SK-N-SH (cell line): ENCODE measurements around the gene TTC16. TPM values are rescaled to one million over a fixed set of nuclear protein-coding genes. Genes with fewer than 3 reads are reported as not detected.

Source experiments
- CTCF ChIA-PET: fragments of 300-600, 350-600 bp; formaldehyde crosslinking; extraction: SDS; loops from one replicate; lab custom pipeline; 2021; lab: Yijun Ruan, JAX
- POLR2A ChIA-PET: fragments of 350-600 bp; sonication (Branson Sonifier 250); formaldehyde crosslinking; extraction: SDS; loops from one replicate; lab custom pipeline; 2020; ENCODE audit warnings: antibody characterized with exemption, inconsistent platforms; lab: Yijun Ruan, JAX
- DNase-seq: peaks from one replicate; pipeline ENCODE4 v3.0.0; 2012
- H2AFZ ChIP-seq: fragments of 200-600 bp; sonication (generic); 2 replicates; pipeline ENCODE4 v1.8.1; 2016; ENCODE audit warnings: antibody characterized with exemption, mild to moderate bottlenecking, low read depth
- H3F3A ChIP-seq: fragments of 200-600 bp; sonication (generic); replicated peaks from 2 replicates; pipeline ENCODE3; 2016; ENCODE audit warnings: antibody characterized with exemption, mild to moderate bottlenecking; ENCODE audit not compliant: insufficient read depth
- H3K27ac ChIP-seq, 2 experiments: fragments of 200-500 bp in 1 of 2; fragments of 200-600 bp in 1 of 2; sonication (Bioruptor generic) in 1 of 2; sonication (generic), shearing (Covaris generic) in 1 of 2; 2 replicates each; pipeline versions ENCODE4 v1.5.1 to v1.6.1; 2014 to 2016; ENCODE audit warnings: low read depth in 2 of 2, inconsistent platforms in 1 of 2, low read length in 1 of 2, mild to moderate bottlenecking in 1 of 2, mixed read lengths in 1 of 2
- H3K27me3 ChIP-seq: fragments of 200-600 bp; sonication (generic), shearing (Covaris generic); 2 replicates; pipeline ENCODE4 v1.6.1; 2016; ENCODE audit warnings: mixed run types; ENCODE audit not compliant: insufficient read depth
- H3K36me3 ChIP-seq, 2 experiments: fragments of 200-500 bp in 1 of 2; fragments of 200-600 bp in 1 of 2; sonication (Bioruptor generic) in 1 of 2; sonication (generic) in 1 of 2; replicated peaks in 1 of 2; 2 replicates each; pipeline versions ENCODE3 to v1.5.1; 2014 to 2016; ENCODE audit warnings: low read length in 1 of 2, mild to moderate bottlenecking in 1 of 2; ENCODE audit not compliant: insufficient read depth in 2 of 2, control insufficient read depth in 1 of 2
- H3K4me1 ChIP-seq, 2 experiments: fragments of 200-500 bp in 1 of 2; fragments of 200-600 bp in 1 of 2; sonication (Bioruptor generic) in 1 of 2; sonication (generic), shearing (Covaris generic) in 1 of 2; 2 replicates each; pipeline versions ENCODE4 v1.5.1 to v1.6.1; 2014 to 2016; ENCODE audit warnings: low read depth in 1 of 2, low read length in 1 of 2, mixed run types in 1 of 2; ENCODE audit not compliant: insufficient read depth in 2 of 2, control insufficient read depth in 1 of 2
- H3K4me2 ChIP-seq: fragments of 200-600 bp; sonication (generic), shearing (Covaris generic); 2 replicates; pipeline ENCODE4 v1.6.1; 2017; ENCODE audit warnings: mixed run types
- H3K4me3 ChIP-seq, 2 experiments: fragments of 200-500 bp in 1 of 2; fragments of 200-600 bp in 1 of 2; sonication (Bioruptor generic) in 1 of 2; sonication (generic), shearing (Covaris generic) in 1 of 2; 2 replicates each; pipeline versions ENCODE4 v1.5.1 to v1.8.1; 2014 to 2016; ENCODE audit warnings: low read depth in 2 of 2, inconsistent platforms in 1 of 2, low read length in 1 of 2, mild to moderate bottlenecking in 1 of 2, mixed read lengths in 1 of 2, moderate library complexity in 1 of 2
- H3K79me2 ChIP-seq: fragments of 200-600 bp; sonication (generic); 2 replicates; pipeline ENCODE4 v1.8.1; 2017; ENCODE audit warnings: mild to moderate bottlenecking; ENCODE audit not compliant: insufficient read depth
- H3K9ac ChIP-seq: fragments of 200-600 bp; sonication (generic); 2 replicates; pipeline ENCODE4 v1.6.1; 2017; ENCODE audit warnings: mixed run types
- H3K9me2 ChIP-seq: fragments of 200-600 bp; sonication (generic); 2 replicates; pipeline ENCODE4 v1.6.1; 2017; ENCODE audit warnings: mixed run types
- H3K9me3 ChIP-seq: fragments of 200-600 bp; sonication (generic); 2 replicates; pipeline ENCODE4 v1.6.1; 2017; ENCODE audit warnings: mixed run types, mild to moderate bottlenecking, moderate library complexity
- H4K20me1 ChIP-seq: fragments of 200-600 bp; sonication (generic); 2 replicates; pipeline ENCODE4 v1.6.1; 2017; ENCODE audit warnings: mild to moderate bottlenecking, mixed run types; ENCODE audit not compliant: insufficient read depth
- CHD2 ChIP-seq: fragments of 150-350 bp; IDR thresholded peaks from 2 replicates; pipeline ENCODE4 v1.6.1; 2018; ENCODE audit warnings: low read length; ENCODE audit not compliant: partially characterized antibody
- ELF1 ChIP-seq: IDR thresholded peaks from 2 replicates; pipeline ENCODE4 v1.4.0; 2012
- EP300 ChIP-seq, 2 experiments: IDR thresholded peaks; 2 replicates each; pipeline versions ENCODE4 v1.4.0 to v1.6.1; 2012; ENCODE audit warnings: borderline replicate concordance in 1 of 2, low read depth in 1 of 2, low read length in 1 of 2
- EZH2phosphoT487 ChIP-seq: fragments of 200-600 bp; sonication (generic); IDR thresholded peaks from 2 replicates; pipeline ENCODE4 v1.6.1; 2017; ENCODE audit warnings: low read depth, mixed run types, mild to moderate bottlenecking, antibody characterized with exemption, moderate library complexity, borderline replicate concordance
- FOXM1 ChIP-seq: IDR thresholded peaks from 2 replicates; pipeline ENCODE4 v1.4.0; 2012; ENCODE audit warnings: low read depth, mild to moderate bottlenecking
- MAX ChIP-seq: IDR thresholded peaks from 2 replicates; pipeline ENCODE4 v1.4.0; 2012; ENCODE audit warnings: low read depth
- MEF2A ChIP-seq: IDR thresholded peaks from 2 replicates; pipeline ENCODE4 v1.4.0; 2012; ENCODE audit warnings: low read depth, borderline replicate concordance
- POLR2AphosphoS5 ChIP-seq: IDR thresholded peaks from 2 replicates; pipeline ENCODE4 v1.6.1; 2012; ENCODE audit warnings: low read depth, low read length
- RFX5 ChIP-seq: IDR thresholded peaks from 2 replicates; pipeline ENCODE4 v1.6.1; 2012; ENCODE audit warnings: mild to moderate bottlenecking, improper control_type of control experiment, low read length
- RXRA ChIP-seq: IDR thresholded peaks from 2 replicates; pipeline ENCODE4 v1.4.0; 2012; ENCODE audit warnings: low read depth, mild to moderate bottlenecking, borderline replicate concordance
- SMC3 ChIP-seq: IDR thresholded peaks from 2 replicates; pipeline ENCODE4 v1.6.1; 2012; ENCODE audit warnings: low read depth, low read length, improper control_type of control experiment
- TAF1 ChIP-seq: IDR thresholded peaks from 2 replicates; pipeline ENCODE4 v1.6.1; 2012; ENCODE audit warnings: low read depth, mild to moderate bottlenecking, low read length, moderate library complexity, borderline replicate concordance
- TEAD4 ChIP-seq: IDR thresholded peaks from 2 replicates; pipeline ENCODE4 v1.4.0; 2012; ENCODE audit warnings: mild to moderate bottlenecking, borderline replicate concordance; ENCODE audit not compliant: insufficient read depth
- WGBS: methylation state at CpG from one replicate; pipeline ENCODE4 v1.1.6; 2017; ENCODE audit warnings: low lambda C conversion rate; 5-methylcytosine and 5-hydroxymethylcytosine counted together
- polyA plus RNA-seq, 3 experiments: library from polyadenylated mRNA; depleted of rRNA; stranded (reverse); fragments of >200 nt; gene quantifications; 2 replicates each; pipeline ENCODE4 v1.2.3, GENCODE V29; 2012
- TF ChIP-seq, protein P1 (sequence below): fragments of 150-350 bp; IDR thresholded peaks from 2 replicates; pipeline ENCODE4 v1.6.1; 2016; ENCODE audit warnings: mild to moderate bottlenecking, low read depth, low read length
- TF ChIP-seq, protein P2 (sequence below): IDR thresholded peaks from 2 replicates; pipeline ENCODE4 v1.6.1; 2012; ENCODE audit warnings: mild to moderate bottlenecking, low read depth, low read length, moderate library complexity

The TTC16 gene
- polyA plus RNA-seq, 1 of the 3 experiments (the other 2 are of a cell fraction) = 0.05 TPM

DNA sequence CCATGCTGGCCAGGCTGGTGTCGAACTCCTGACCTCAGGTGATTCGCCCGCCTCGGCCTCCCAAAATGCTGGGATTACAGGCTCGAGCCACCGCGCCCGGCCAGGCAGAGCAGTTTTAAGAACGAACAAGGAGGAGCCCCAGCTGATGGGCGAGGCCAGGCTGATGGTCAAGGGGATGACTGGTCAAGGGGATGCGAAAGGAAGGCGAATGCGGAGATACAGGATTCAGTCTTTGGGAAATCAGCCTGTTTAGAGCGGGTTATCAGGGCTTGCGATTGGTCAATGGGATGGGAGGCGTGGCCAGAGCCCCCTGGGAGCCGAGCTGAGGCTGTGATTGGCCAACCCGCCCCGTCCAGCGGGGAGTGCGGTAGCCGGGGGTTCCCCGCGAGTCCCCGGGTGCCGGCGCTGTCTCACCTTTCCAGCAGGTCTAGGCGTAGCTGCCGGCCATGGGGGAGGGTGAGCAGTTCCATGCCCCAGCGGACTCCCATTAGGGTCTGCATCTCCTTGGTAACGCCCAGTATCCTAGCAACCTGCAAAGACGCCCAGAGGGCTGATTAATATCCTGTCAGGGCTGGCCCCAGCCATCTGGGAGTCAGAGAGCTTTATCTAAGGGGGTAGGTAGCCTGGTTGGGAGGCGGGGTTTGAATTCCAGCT is 26.7 kb downstream of the TTC16 start:
- no peak overlapping the region for H2AFZ ChIP-seq
- no peak overlapping the region for H3K4me2 ChIP-seq
- no peak overlapping the region for H3K27ac ChIP-seq
- 79% methylated on average over 25 of the region's 33 CpGs for WGBS
- no peaks in the 10 kb centered on the region for H3K36me3 ChIP-seq
- H3K9me3 ChIP-seq = no peaks in the 10 kb centered on the region
- H3K9me2 ChIP-seq = no peaks in the 10 kb centered on the region
- H3K79me2 ChIP-seq = no peaks in the 10 kb centered on the region
- DNase-seq = peak; percentile 81
- H3K4me3 ChIP-seq = no peak overlapping the region
- TF ChIP-seq EP300 (IDR thresholded peaks at IDR 0.05; ENCODE audit: borderline replicate concordance in 1 of 2, low read depth in 1 of 2, low read length in 1 of 2) (no peak), FOXM1 (no peak), MEF2A (no peak), EZH2phosphoT487 (no peak), POLR2AphosphoS5 (no peak), CHD2 (peak; percentile 40), RXRA (no peak)
- TF ChIP-seq, protein P1, sequence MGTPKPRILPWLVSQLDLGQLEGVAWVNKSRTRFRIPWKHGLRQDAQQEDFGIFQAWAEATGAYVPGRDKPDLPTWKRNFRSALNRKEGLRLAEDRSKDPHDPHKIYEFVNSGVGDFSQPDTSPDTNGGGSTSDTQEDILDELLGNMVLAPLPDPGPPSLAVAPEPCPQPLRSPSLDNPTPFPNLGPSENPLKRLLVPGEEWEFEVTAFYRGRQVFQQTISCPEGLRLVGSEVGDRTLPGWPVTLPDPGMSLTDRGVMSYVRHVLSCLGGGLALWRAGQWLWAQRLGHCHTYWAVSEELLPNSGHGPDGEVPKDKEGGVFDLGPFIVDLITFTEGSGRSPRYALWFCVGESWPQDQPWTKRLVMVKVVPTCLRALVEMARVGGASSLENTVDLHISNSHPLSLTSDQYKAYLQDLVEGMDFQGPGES = no peak
- no peaks in the 10 kb centered on the region; a peak in 1 of 4 replicates for H3K4me1 ChIP-seq
- no peaks in the 10 kb centered on the region for H3F3A ChIP-seq
- no peaks in the 10 kb centered on the region for H4K20me1 ChIP-seq
- POLR2A ChIA-PET = interaction anchor here (0.7 to 1.6 kb wide), 3 partner anchors 8 to 29 kb away, joined by 3 to 6 read pairs (median 4); partner anchors contain the start of gene TOR2A
- H3K9ac ChIP-seq = no peak overlapping the region
- H3K27me3 ChIP-seq = no peaks in the 10 kb centered on the region
- CTCF ChIA-PET = interaction anchor here (0.7 to 6.4 kb wide), 9 partner anchors 8 to 1878 kb away, joined by 3 to 35 read pairs (median 9); partner anchors contain the start of genes CDK9, PTRH1 and TOR2A

DNA sequence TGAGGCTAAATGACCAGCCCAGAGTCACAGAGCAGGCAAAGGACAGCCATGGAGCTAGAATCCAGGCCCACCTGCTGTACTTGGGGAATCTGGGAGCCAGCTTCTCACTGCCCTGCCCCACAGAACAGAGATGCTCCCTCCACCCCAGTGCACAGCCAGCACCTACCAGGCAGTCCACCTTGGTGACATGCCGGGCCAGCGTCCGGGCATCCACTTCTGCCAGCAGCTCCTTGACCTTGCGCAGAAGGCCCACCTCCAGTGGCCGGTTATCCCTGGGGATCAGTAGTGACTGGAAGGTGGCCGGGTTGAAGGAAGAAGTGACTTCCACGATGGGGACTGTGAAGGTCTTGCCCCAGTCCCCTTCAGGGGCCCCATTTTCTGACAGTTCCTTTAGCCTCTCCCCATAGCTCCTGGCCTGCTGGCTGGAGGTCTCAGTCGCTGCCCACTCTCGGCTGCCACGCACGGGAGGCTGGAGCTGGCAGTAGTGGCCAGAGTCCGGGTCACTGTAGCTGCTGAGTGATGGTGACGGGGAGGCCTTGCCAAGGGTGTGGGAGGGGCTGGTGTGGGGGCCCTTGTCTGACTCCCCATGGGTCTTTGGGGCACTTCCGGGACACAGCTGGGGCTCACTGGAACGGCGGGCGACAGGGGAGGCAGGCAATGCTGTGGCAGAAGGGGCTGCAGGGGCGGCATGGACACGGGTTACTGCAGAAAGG is 28.7 kb downstream of the TTC16 start:
- Histone ChIP-seq H3K9ac (no peak overlapping the region), H3K27ac (no peak overlapping the region), H3F3A (no peaks in the 10 kb centered on the region), H3K9me2 (no peaks in the 10 kb centered on the region), H4K20me1 (no peaks in the 10 kb centered on the region), H3K4me3 (no peak overlapping the region), H2AFZ (no peak overlapping the region), H3K9me3 (no peaks in the 10 kb centered on the region), H3K4me1 (no peaks in the 10 kb centered on the region; a peak in 1 of 4 replicates), H3K36me3 (no peaks in the 10 kb centered on the region), H3K4me2 (no peak overlapping the region), H3K27me3 (no peaks in the 10 kb centered on the region), H3K79me2 (no peaks in the 10 kb centered on the region)
- TF ChIP-seq SMC3 (no peak), EP300 (IDR thresholded peaks at IDR 0.05; ENCODE audit: borderline replicate concordance in 1 of 2, low read depth in 1 of 2, low read length in 1 of 2) (no peak), MAX (no peak), EZH2phosphoT487 (no peak), POLR2AphosphoS5 (no peak), RFX5 (no peak), TEAD4 (no peak), MEF2A (no peak), ELF1 (no peak), RXRA (no peak), TAF1 (no peak)
- TF ChIP-seq, protein P2, sequence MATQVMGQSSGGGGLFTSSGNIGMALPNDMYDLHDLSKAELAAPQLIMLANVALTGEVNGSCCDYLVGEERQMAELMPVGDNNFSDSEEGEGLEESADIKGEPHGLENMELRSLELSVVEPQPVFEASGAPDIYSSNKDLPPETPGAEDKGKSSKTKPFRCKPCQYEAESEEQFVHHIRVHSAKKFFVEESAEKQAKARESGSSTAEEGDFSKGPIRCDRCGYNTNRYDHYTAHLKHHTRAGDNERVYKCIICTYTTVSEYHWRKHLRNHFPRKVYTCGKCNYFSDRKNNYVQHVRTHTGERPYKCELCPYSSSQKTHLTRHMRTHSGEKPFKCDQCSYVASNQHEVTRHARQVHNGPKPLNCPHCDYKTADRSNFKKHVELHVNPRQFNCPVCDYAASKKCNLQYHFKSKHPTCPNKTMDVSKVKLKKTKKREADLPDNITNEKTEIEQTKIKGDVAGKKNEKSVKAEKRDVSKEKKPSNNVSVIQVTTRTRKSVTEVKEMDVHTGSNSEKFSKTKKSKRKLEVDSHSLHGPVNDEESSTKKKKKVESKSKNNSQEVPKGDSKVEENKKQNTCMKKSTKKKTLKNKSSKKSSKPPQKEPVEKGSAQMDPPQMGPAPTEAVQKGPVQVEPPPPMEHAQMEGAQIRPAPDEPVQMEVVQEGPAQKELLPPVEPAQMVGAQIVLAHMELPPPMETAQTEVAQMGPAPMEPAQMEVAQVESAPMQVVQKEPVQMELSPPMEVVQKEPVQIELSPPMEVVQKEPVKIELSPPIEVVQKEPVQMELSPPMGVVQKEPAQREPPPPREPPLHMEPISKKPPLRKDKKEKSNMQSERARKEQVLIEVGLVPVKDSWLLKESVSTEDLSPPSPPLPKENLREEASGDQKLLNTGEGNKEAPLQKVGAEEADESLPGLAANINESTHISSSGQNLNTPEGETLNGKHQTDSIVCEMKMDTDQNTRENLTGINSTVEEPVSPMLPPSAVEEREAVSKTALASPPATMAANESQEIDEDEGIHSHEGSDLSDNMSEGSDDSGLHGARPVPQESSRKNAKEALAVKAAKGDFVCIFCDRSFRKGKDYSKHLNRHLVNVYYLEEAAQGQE = no peak
- ChIA-PET POLR2A (interaction anchor here (0.6 to 1.6 kb wide), 4 partner anchors 10 to 125 kb away, joined by 3 to 6 read pairs (median 4); partner anchors contain the start of gene TOR2A), CTCF (interaction anchor here (1.0 to 6.4 kb wide), 8 partner anchors 10 to 241 kb away, joined by 3 to 35 read pairs (median 11); partner anchors contain the start of genes CDK9 and TOR2A)
- DNase-seq = no peak
- 77% methylated on average over 8 of the region's 19 CpGs for WGBS
